Smooth muscle cell (in vitro differentiated cells): ENCODE measurements around the gene NPVF. TPM values are rescaled to one million over a fixed set of nuclear protein-coding genes. Genes with fewer than 3 reads are reported as not detected.

ENCODE experiments used
- DNase-seq: peaks from one replicate; lab custom pipeline; 2025; ENCODE audit not compliant: unreplicated experiment; lab: John Stamatoyannopoulos, UW
- H2AFZ ChIP-seq: fragments of 200-600 bp; sonication (generic); 2 replicates; pipeline ENCODE4 v1.6.0; 2016; ENCODE audit warnings: antibody characterized with exemption, low read depth, mild to moderate bottlenecking
- H3F3A ChIP-seq: fragments of 200-600 bp; sonication (generic); 2 replicates; pipeline ENCODE4 v1.6.0; 2017; ENCODE audit warnings: antibody characterized with exemption, low read depth
- H3K27ac ChIP-seq: fragments of 200-600 bp; sonication (generic); 2 replicates; pipeline ENCODE4 v1.5.1; 2016; ENCODE audit warnings: low read depth, mild to moderate bottlenecking
- H3K27me3 ChIP-seq: fragments of 200-600 bp; sonication (generic); 2 replicates; pipeline ENCODE4 v1.6.1; 2016; ENCODE audit warnings: low read depth, mild to moderate bottlenecking
- H3K36me3 ChIP-seq: fragments of 200-600 bp; sonication (generic); 2 replicates; pipeline ENCODE4 v1.5.1; 2016; ENCODE audit warnings: low read depth
- H3K4me1 ChIP-seq: fragments of 200-600 bp; sonication (generic); 2 replicates; pipeline ENCODE4 v1.5.1; 2016; ENCODE audit warnings: low read depth
- H3K4me2 ChIP-seq: fragments of 200-600 bp; sonication (generic); 2 replicates; pipeline ENCODE4 v1.6.0; 2016; ENCODE audit warnings: mild to moderate bottlenecking
- H3K4me3 ChIP-seq: fragments of 200-600 bp; sonication (generic); 2 replicates; pipeline ENCODE4 v1.5.1; 2016; ENCODE audit warnings: mild to moderate bottlenecking
- H3K79me2 ChIP-seq: fragments of 200-600 bp; sonication (generic); 2 replicates; pipeline ENCODE4 v1.6.0; 2016; ENCODE audit warnings: low read depth, mild to moderate bottlenecking
- H3K9ac ChIP-seq: fragments of 200-600 bp; sonication (generic); 2 replicates; pipeline ENCODE4 v1.6.0; 2016; ENCODE audit warnings: low read depth
- H3K9me3 ChIP-seq: fragments of 200-600 bp; sonication (generic); replicated peaks from 2 replicates; pipeline ENCODE4 v1.5.1; 2016; ENCODE audit warnings: low read depth
- H4K20me1 ChIP-seq: fragments of 200-600 bp; sonication (generic); 2 replicates; pipeline ENCODE4 v1.6.0; 2016; ENCODE audit warnings: low read depth
- CTCF ChIP-seq: fragments of 200-600 bp; sonication (generic); IDR thresholded peaks from 2 replicates; pipeline ENCODE4 v1.5.1; 2017; ENCODE audit warnings: borderline replicate concordance, mild to moderate bottlenecking, antibody characterized with exemption; ENCODE audit not compliant: insufficient read depth, poor library complexity, severe bottlenecking
- WGBS: methylation state at CpG from one replicate; pipeline ENCODE4 v1.1.7; 2016; ENCODE audit warnings: low lambda C conversion rate; 5-methylcytosine and 5-hydroxymethylcytosine counted together
- polyA plus RNA-seq: library from polyadenylated mRNA; unstranded; fragments of >200 nt; fragmentation: Nextera tagmentation; extraction: Ambion mirVana; gene quantifications from 2 replicates; pipeline ENCODE4 v1.2.1, GENCODE V29; 2016
- total RNA-seq: library from RNA; depleted of rRNA; stranded (reverse); fragments of >200 nt; gene quantifications from 2 replicates; pipeline ENCODE4 v1.2.3, GENCODE V29; 2014

Gene NPVF
- total and polyA plus RNA-seq, 2 experiments from 2014 or later = not detected

- no peak overlapping the region for H2AFZ ChIP-seq
- WGBS = 73% methylated on average over 3 of the region's 3 CpGs
Measured at GRCh38 chr7:25250386-25250785, 22.1 kb upstream of the NPVF start.

GRCh38 chr7:25249772-25250171 is 21.5 kb upstream of the NPVF start:
- Histone ChIP-seq H3K4me3 (no peak overlapping the region), H2AFZ (no peak overlapping the region), H3K4me2 (no peak overlapping the region), H3K9ac (no peak overlapping the region), H3K27me3 (no peaks in the 10 kb centered on the region), H3F3A (no peaks in the 10 kb centered on the region), H3K36me3 (no peaks in the 10 kb centered on the region), H3K27ac (no peak overlapping the region), H3K4me1 (peaks cover 2% of the 10 kb centered on the region), H3K79me2 (no peaks in the 10 kb centered on the region), H3K9me3 (no peaks in the 10 kb centered on the region), H4K20me1 (no peaks in the 10 kb centered on the region)
- DNase-seq = no peak
- no peak for TF ChIP-seq CTCF
- WGBS = 94% methylated on average over 3 of the region's 3 CpGs

More at GRCh38 chr7:25250386-25250785, 22.1 kb upstream of the NPVF start:
- Histone ChIP-seq H4K20me1 (no peaks in the 10 kb centered on the region), H3K79me2 (no peaks in the 10 kb centered on the region), H3K27ac (no peak overlapping the region), H3K9ac (no peak overlapping the region), H3F3A (no peaks in the 10 kb centered on the region), H3K4me1 (no peaks in the 10 kb centered on the region), H3K36me3 (no peaks in the 10 kb centered on the region), H3K9me3 (no peaks in the 10 kb centered on the region), H3K4me3 (no peak overlapping the region), H3K4me2 (no peak overlapping the region), H3K27me3 (no peaks in the 10 kb centered on the region)
- DNase-seq = no peak
- no peak for TF ChIP-seq CTCF

GRCh38 chr7:25246306-25246705 is 18.0 kb upstream of the NPVF start:
- 91% methylated on average over 1 of the region's 1 CpG for WGBS
- H3K36me3 ChIP-seq = no peaks in the 10 kb centered on the region
- no peak overlapping the region for H3K4me3 ChIP-seq
- no peaks in the 10 kb centered on the region for H4K20me1 ChIP-seq
- H3K27ac ChIP-seq = no peak overlapping the region
- no peak overlapping the region for H2AFZ ChIP-seq
- no peak overlapping the region for H3K9ac ChIP-seq
- TF ChIP-seq CTCF = no peak
- H3K27me3 ChIP-seq = peaks cover 15% of the 10 kb centered on the region
- DNase-seq = no peak
- H3K4me1 ChIP-seq = peaks cover 12% of the 10 kb centered on the region
- no peaks in the 10 kb centered on the region for H3K79me2 ChIP-seq
- no peak overlapping the region for H3K4me2 ChIP-seq
- no peaks in the 10 kb centered on the region for H3K9me3 ChIP-seq
- no peaks in the 10 kb centered on the region for H3F3A ChIP-seq

- Histone ChIP-seq H2AFZ (no peak overlapping the region), H3K27ac (no peak overlapping the region), H3K36me3 (no peaks in the 10 kb centered on the region), H3K9me3 (no peaks in the 10 kb centered on the region), H3K4me2 (no peak overlapping the region), H3K9ac (no peak overlapping the region), H3K27me3 (peaks cover 19% of the 10 kb centered on the region), H3K4me1 (peaks cover 12% of the 10 kb centered on the region), H3K79me2 (no peaks in the 10 kb centered on the region), H3F3A (no peaks in the 10 kb centered on the region), H4K20me1 (no peaks in the 10 kb centered on the region), H3K4me3 (no peak overlapping the region)
- no peak for TF ChIP-seq CTCF
- no peak for DNase-seq
- WGBS = 62% methylated on average over 3 of the region's 3 CpGs
Measured at GRCh38 chr7:25244254-25245033, 16.2 kb upstream of the NPVF start.
